HG03439 (cell line): ENCODE measurements around the gene RFTN1.

Source experiments
- ATAC-seq: cut with Tn5 transposase; IDR thresholded peaks from one replicate; pipeline ENCODE4 v1.9.1; 2021; ENCODE audit warnings: mild to moderate bottlenecking, moderate library complexity; ENCODE audit not compliant: unreplicated experiment

Gene RFTN1

GRCh38 chr3:16508591-16508995 is 4.9 kb downstream of the RFTN1 start:
- no peak for ATAC-seq

GRCh38 chr3:16508243-16508578 is 5.3 kb downstream of the RFTN1 start:
- no peak for ATAC-seq

- ATAC-seq, result no peak
Measured at GRCh38 chr3:16507578-16508242, 5.8 kb downstream of the RFTN1 start.

- ATAC-seq, result no peak
Measured at GRCh38 chr3:16506884-16507577, 6.5 kb downstream of the RFTN1 start.

- no peak for ATAC-seq
Measured at GRCh38 chr3:16506451-16506850, 7.0 kb downstream of the RFTN1 start.

- ATAC-seq, result no peak
Measured at GRCh38 chr3:16504692-16505091, 8.8 kb downstream of the RFTN1 start.

GRCh38 chr3:16504242-16504641 is 9.3 kb downstream of the RFTN1 start:
- ATAC-seq, result peak; percentile 73

- ATAC-seq, result no peak
Measured at GRCh38 chr3:16503191-16503776, 10.2 kb downstream of the RFTN1 start.

GRCh38 chr3:16502347-16502908 is 11.1 kb downstream of the RFTN1 start:
- no peak for ATAC-seq

GRCh38 chr3:16501376-16501775 is 12.1 kb downstream of the RFTN1 start:
- no peak for ATAC-seq

- ATAC-seq, result no peak
Measured at GRCh38 chr3:16500911-16501310, 12.6 kb downstream of the RFTN1 start.

- no peak for ATAC-seq
Measured at GRCh38 chr3:16500093-16500492, 13.4 kb downstream of the RFTN1 start.

GRCh38 chr3:16499351-16499750 is 14.1 kb downstream of the RFTN1 start:
- no peak for ATAC-seq

GRCh38 chr3:16498130-16498890 is 15.2 kb downstream of the RFTN1 start:
- ATAC-seq, result no peak

- peak; percentile 51 for ATAC-seq
Measured at GRCh38 chr3:16496408-16497222, 16.9 kb downstream of the RFTN1 start.

- ATAC-seq, result peak; percentile 18
Measured at GRCh38 chr3:16496008-16496407, 17.5 kb downstream of the RFTN1 start.

GRCh38 chr3:16494814-16495431 is 18.6 kb downstream of the RFTN1 start:
- ATAC-seq, result no peak

GRCh38 chr3:16494094-16494493 is 19.4 kb downstream of the RFTN1 start:
- no peak for ATAC-seq

GRCh38 chr3:16490062-16490619 is 23.4 kb downstream of the RFTN1 start:
- no peak for ATAC-seq
